ENCODE measurements around the gene PRR19. TPM values are rescaled to one million over a fixed set of nuclear protein-coding genes. Genes with fewer than 3 reads are reported as not detected.

The PRR19 gene
- total RNA-seq, 1 donor from 2014 or later = 2.4 TPM

DNA sequence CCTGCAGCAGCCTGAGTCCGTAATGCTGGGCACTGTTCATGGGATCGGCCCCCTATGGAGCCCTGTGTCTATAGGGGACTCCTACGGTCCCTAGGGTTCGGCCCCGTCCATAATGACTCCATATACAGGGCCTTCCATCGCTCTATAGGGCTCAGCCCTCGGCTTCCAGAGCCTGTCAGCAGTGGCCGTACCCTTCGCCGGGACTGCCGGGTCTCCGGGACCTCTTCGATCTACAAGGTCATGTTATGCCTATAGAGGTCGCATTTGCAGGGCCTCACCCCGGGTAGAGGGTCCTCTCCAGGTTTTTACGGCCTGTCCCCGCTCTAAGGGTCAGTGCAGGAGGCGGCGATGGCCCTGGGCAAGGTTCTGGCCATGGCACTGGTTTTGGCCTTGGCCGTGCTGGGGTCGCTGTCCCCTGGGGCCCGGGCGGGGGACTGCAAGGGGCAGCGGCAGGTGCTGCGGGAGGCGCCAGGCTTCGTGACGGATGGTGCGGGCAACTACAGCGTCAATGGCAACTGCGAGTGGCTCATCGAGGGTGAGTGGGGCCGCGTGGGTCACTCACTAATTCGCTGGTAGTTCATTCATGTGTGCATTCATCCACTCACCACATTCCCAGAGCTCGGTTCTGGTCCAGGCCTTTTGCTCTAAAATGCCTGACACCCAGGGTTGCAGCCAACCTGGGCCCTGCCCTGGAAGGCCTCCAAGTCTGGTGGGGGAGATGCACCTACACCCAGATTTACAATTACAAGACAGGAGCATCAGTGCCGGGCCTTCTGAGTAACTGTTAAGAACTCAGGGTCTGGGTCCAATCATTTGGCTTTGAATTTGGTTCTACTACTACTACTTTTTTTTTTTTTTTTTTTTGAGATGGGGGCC lies 24.2 kb downstream of the PRR19 start:
- peaks cover 33% of the 10 kb centered on the region for H3K27me3 Mint-ChIP-seq
- no peaks in the 10 kb centered on the region for H3K9me3 Mint-ChIP-seq
- peaks cover 45% of the 10 kb centered on the region for H3K4me1 Mint-ChIP-seq (ENCODE audit: unreplicated experiment)
- peak overlapping the region; percentile 80 for H3K27ac Mint-ChIP-seq
- H3K36me3 Mint-ChIP-seq = peaks cover 6% of the 10 kb centered on the region
- peak; percentile 22 for TF ChIP-seq CTCF (conservative IDR thresholded peaks at IDR 0.05)
- peak overlapping the region; percentile 88 for H3K4me3 Mint-ChIP-seq
- no peak for DNase-seq (ENCODE audit: extremely low spot score, unreplicated experiment)

- Mint-ChIP-seq H3K4me1 (ENCODE audit: unreplicated experiment) (peaks cover 45% of the 10 kb centered on the region), H3K27me3 (peaks cover 25% of the 10 kb centered on the region), H3K36me3 (peaks cover 6% of the 10 kb centered on the region), H3K4me3 (peak overlapping the region; percentile 88), H3K9me3 (no peaks in the 10 kb centered on the region), H3K27ac (no peak overlapping the region)
- DNase-seq (ENCODE audit: extremely low spot score, unreplicated experiment) = no peak
- no peak for TF ChIP-seq CTCF (conservative IDR thresholded peaks at IDR 0.05)
Observed at GRCh38 chr19:42326969-42327368, 25.0 kb downstream of the PRR19 start.

DNA sequence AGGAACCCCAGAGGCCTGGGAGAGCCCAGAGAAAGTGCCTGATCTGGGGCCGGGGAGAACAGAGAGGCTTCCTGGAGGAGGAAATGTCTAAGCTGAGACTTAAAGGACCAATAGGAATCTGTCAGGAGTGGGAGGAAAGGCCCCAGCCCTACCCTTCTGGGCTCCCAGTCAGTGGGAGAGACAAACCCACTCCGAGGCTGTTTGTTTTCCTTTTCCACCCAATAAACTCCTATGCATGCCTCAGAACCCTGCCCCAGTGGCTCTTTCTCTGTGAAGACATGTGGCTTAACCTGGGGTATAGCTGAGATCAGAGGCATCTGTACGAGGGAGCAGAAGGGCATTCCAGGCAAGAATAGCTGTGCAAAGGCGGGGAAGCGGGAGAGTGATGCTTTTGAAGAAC lies 25.4 kb downstream of the PRR19 start:
- peaks cover 45% of the 10 kb centered on the region for H3K4me1 Mint-ChIP-seq (ENCODE audit: unreplicated experiment)
- peak overlapping the region; percentile 88 for H3K4me3 Mint-ChIP-seq
- H3K27me3 Mint-ChIP-seq = peaks cover 21% of the 10 kb centered on the region
- TF ChIP-seq CTCF (conservative IDR thresholded peaks at IDR 0.05) = no peak
- H3K36me3 Mint-ChIP-seq = peaks cover 6% of the 10 kb centered on the region
- H3K9me3 Mint-ChIP-seq = no peaks in the 10 kb centered on the region
- peak overlapping the region; percentile 45 for H3K27ac Mint-ChIP-seq
- no peak for DNase-seq (ENCODE audit: extremely low spot score, unreplicated experiment)

DNA sequence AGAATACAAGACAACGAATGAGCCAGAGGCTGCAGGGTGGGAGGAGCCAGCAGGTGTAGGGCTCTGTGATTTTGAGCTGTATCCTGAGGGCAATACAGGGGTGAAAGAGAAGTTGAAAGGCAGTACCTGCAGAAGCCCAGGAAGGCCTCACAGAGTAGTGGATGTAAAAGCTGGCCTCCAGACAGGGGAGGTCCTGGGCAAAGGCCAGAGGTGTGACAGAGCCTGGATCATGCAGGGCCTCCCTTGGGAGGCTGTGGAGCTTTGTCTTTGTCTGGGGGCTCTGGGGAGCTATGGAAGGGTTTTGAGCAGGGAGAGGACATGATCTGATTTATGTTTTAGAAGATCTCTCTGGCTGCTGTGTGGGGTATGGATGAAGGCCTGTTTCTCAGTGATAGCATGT lies 26.2 kb downstream of the PRR19 start:
- Mint-ChIP-seq H3K4me1 (ENCODE audit: unreplicated experiment) (peaks cover 45% of the 10 kb centered on the region), H3K27me3 (peaks cover 13% of the 10 kb centered on the region), H3K36me3 (peaks cover 6% of the 10 kb centered on the region), H3K27ac (peak overlapping the region; percentile 45), H3K9me3 (no peaks in the 10 kb centered on the region), H3K4me3 (peak overlapping the region; percentile 88)
- no peak for DNase-seq (ENCODE audit: extremely low spot score, unreplicated experiment)
- TF ChIP-seq CTCF (conservative IDR thresholded peaks at IDR 0.05) = no peak

GRCh38 chr19:42328854-42329253 lies 26.9 kb downstream of the PRR19 start:
- H3K27me3 Mint-ChIP-seq = peaks cover 8% of the 10 kb centered on the region
- DNase-seq (ENCODE audit: extremely low spot score, unreplicated experiment) = no peak
- no peak overlapping the region for H3K4me3 Mint-ChIP-seq
- H3K27ac Mint-ChIP-seq = peak overlapping the region; percentile 25
- no peak for TF ChIP-seq CTCF (conservative IDR thresholded peaks at IDR 0.05)
- no peaks in the 10 kb centered on the region for H3K9me3 Mint-ChIP-seq
- peaks cover 6% of the 10 kb centered on the region for H3K36me3 Mint-ChIP-seq
- H3K4me1 Mint-ChIP-seq (ENCODE audit: unreplicated experiment) = peaks cover 45% of the 10 kb centered on the region

All from type B pancreatic cell (in vitro differentiated cells).